ENCODE data around the gene RNF43. TPM values are rescaled to one million over a fixed set of nuclear protein-coding genes. Genes with fewer than 3 reads are reported as not detected.

Gene RNF43
- total RNA-seq, 2 donors from 2014 or later: 8.3 to 10.5 TPM

DNA sequence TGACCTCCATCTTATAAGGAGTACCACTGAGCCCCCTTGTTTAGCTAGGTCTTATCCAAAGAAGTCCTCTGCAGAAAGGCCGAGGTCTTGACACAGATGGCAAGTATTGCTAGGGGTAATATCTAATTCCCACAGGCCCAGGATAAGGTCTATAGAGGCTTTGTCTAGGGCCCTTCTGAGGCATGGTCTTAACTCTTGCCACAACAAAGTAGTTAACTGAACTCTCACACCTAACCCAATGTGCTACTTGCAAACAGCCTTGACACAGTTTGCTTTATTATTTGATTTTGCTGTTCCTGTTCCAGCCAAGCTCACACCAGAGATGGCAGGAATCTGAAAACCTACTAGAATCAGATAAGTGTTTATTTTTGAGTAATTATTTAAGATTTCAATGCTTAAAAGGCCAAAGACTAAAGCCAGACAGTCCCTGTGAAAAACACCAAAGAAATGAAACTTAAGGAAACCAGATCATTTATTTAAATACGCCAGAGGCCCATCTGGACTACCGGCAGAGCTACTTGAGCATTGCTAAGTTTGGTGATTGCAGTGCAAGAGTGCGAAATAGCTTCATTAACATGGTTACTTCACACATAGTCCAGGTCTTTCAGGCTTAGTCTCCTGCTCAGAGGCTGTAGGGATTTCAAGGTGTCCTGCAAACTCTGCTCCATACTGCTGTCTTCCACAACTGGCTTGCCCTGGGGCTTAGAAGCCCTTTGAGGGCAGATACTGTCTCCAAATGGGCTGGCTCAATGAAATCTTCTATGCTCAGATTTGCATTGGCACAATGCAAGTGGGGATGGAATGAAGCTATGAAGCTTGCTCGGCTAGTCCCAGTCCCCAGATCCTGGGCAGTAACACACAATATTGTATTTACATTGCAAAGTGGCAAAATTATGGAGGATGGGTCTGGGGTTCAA lies 36.9 kb downstream of the RNF43 start:
- H3K9me3 ChIP-seq: no peaks in the 10 kb centered on the region
- H3K27me3 ChIP-seq: no peaks in the 10 kb centered on the region
- H3K27ac ChIP-seq: peak overlapping the region in 3 of 4 donors; percentile 50 to 71 (median 63)
- DNase-seq (no peak), ATAC-seq (no peak)
- 53 to 59% methylated on average over 5 of the region's 5 CpGs for WGBS, 2 donors
- intact Hi-C loops (cut with DNase I): no loop called here
- H3K36me3 ChIP-seq (replicated peaks in 1 of 2; ENCODE audit: insufficient read depth in 1 of 2, low read depth in 2 of 2): no peaks in the 10 kb centered on the region
- no peak for TF ChIP-seq POLR2A (IDR thresholded peaks at IDR 0.05)
- TF ChIP-seq, protein P1, sequence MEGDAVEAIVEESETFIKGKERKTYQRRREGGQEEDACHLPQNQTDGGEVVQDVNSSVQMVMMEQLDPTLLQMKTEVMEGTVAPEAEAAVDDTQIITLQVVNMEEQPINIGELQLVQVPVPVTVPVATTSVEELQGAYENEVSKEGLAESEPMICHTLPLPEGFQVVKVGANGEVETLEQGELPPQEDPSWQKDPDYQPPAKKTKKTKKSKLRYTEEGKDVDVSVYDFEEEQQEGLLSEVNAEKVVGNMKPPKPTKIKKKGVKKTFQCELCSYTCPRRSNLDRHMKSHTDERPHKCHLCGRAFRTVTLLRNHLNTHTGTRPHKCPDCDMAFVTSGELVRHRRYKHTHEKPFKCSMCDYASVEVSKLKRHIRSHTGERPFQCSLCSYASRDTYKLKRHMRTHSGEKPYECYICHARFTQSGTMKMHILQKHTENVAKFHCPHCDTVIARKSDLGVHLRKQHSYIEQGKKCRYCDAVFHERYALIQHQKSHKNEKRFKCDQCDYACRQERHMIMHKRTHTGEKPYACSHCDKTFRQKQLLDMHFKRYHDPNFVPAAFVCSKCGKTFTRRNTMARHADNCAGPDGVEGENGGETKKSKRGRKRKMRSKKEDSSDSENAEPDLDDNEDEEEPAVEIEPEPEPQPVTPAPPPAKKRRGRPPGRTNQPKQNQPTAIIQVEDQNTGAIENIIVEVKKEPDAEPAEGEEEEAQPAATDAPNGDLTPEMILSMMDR (IDR thresholded peaks at IDR 0.05): no peak
- no peak overlapping the region for H3K4me3 ChIP-seq
- peaks cover 76% of the 10 kb centered on the region for H3K4me1 ChIP-seq

- intact Hi-C loops (cut with DNase I): no loop called here
Observed at GRCh38 chr17:58379511-58379824, 37.9 kb downstream of the RNF43 start.

GRCh38 chr17:58378733-58379510 lies 38.4 kb downstream of the RNF43 start:
- DNase-seq (no peak), ATAC-seq (no peak)
- peaks cover 60% of the 10 kb centered on the region for H3K4me1 ChIP-seq
- intact Hi-C loops (cut with DNase I): no loop called here
- no peak overlapping the region for H3K4me3 ChIP-seq
- WGBS, 2 donors: 70 to 81% methylated on average over 8 of the region's 8 CpGs
- H3K27me3 ChIP-seq: no peaks in the 10 kb centered on the region
- no peak overlapping the region for H3K27ac ChIP-seq
- TF ChIP-seq POLR2A (IDR thresholded peaks at IDR 0.05): no peak
- TF ChIP-seq, protein P1 (IDR thresholded peaks at IDR 0.05): no peak
- H3K36me3 ChIP-seq (replicated peaks in 1 of 2; ENCODE audit: insufficient read depth in 1 of 2, low read depth in 2 of 2): no peaks in the 10 kb centered on the region
- H3K9me3 ChIP-seq: no peaks in the 10 kb centered on the region

More at GRCh38 chr17:58379511-58379824, 37.9 kb downstream of the RNF43 start:
- no peak overlapping the region for H3K4me3 ChIP-seq
- no peaks in the 10 kb centered on the region for H3K27me3 ChIP-seq
- H3K27ac ChIP-seq: no peak overlapping the region
- H3K9me3 ChIP-seq: no peaks in the 10 kb centered on the region
- 73 to 74% methylated on average over 3 of the region's 3 CpGs for WGBS, 2 donors
- H3K4me1 ChIP-seq: peaks cover 66% of the 10 kb centered on the region
- TF ChIP-seq, protein P1 (IDR thresholded peaks at IDR 0.05): no peak
- no peak for TF ChIP-seq POLR2A (IDR thresholded peaks at IDR 0.05)
- no peak for DNase-seq
- H3K36me3 ChIP-seq (replicated peaks in 1 of 2; ENCODE audit: insufficient read depth in 1 of 2, low read depth in 2 of 2): no peaks in the 10 kb centered on the region
- ATAC-seq: no peak

GRCh38 chr17:58377661-58378060 lies 39.7 kb downstream of the RNF43 start:
- Histone ChIP-seq H3K27me3 (no peaks in the 10 kb centered on the region), H3K4me1 (peaks cover 48% of the 10 kb centered on the region), H3K9me3 (no peaks in the 10 kb centered on the region), H3K4me3 (no peak overlapping the region), H3K36me3 (replicated peaks in 1 of 2; ENCODE audit: insufficient read depth in 1 of 2, low read depth in 2 of 2) (no peaks in the 10 kb centered on the region), H3K27ac (peak overlapping the region in 1 of 4 donors; percentile 16)
- 67 to 75% methylated on average over 5 of the region's 5 CpGs for WGBS, 2 donors
- intact Hi-C loops (cut with DNase I): no loop called here
- ATAC-seq: no peak
- TF ChIP-seq POLR2A (IDR thresholded peaks at IDR 0.05): no peak
- TF ChIP-seq, protein P1 (IDR thresholded peaks at IDR 0.05): no peak
- no peak for DNase-seq

Measured in body of pancreas (tissue), 4 donors.